ENCODE data around the gene RPS19BP1.
A peak's percentile ranks its signal among the peaks of the same experiment; 100 is the strongest.

DNA sequence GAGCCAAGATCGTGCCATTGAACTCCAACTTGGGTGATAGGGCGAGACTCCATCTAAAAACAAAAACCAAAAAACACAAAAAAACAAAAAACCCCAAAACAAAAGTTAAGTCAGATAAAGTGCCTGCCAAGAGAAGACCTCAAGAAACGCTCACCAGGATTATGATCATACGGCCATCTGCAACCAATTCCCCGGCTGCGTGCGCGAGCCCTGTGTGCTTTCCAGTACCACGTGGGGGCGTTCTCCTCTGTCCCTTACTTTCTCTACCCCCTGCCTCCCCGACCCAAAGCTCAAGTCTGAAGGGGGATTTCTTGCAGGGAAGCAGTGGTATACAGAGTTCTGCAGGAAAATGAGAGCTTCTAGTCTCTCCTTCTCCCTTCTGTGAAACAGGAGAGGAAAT is 10.5 kb upstream of the RPS19BP1 start:
- peak; percentile 30 for TF ChIP-seq CTCF (IDR thresholded peaks at IDR 0.05)
- TF ChIP-seq EZH2 (IDR thresholded peaks at IDR 0.05; ENCODE audit: borderline replicate concordance, insufficient read depth, low read depth, low read length, poor library complexity, severe bottlenecking): no peak

Measured in B cell (primary cell).